ENCODE data around the gene COMP. TPM values are rescaled to one million over a fixed set of nuclear protein-coding genes. Genes with fewer than 3 reads are reported as not detected.

Gene COMP
- total RNA-seq, 1 experiment from 2014 or later, result not detected

DNA sequence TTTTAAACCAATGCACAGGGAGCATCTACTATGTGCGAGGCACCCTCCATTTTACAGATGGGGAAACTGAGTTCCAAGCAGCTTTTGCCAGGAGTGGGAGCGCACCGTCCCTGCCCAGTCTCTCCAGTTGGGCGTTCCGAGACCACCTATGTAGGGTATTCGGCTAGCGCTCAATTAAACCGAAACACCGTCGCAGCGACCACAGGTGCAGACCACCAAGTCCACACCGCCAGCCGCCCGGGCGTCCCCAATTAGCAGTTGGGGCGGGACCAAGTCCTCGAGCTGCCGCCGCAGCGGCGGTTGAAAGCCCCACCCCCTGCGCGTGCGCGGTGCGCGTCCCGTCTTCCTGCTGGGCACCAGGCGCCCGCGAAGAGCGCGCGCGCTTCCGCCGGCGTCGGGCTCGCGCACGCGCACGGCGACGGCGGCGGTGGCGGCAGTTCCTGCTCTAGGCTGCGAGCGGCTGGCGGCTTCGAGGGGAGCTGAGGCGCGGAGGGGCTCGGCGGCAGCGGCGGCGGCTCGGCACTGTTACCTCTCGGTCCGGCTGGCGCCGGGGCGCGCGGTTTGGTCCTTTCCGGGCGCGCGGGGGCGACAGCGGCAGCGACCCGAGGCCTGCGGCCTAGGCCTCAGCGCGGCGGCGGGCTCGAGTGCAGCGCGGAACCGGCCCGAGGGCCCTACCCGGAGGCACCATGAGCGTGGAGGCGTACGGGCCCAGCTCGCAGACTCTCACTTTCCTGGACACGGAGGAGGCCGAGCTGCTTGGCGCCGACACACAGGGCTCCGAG lies 40.6 kb upstream of the COMP start, which contains the start of gene UPF1:
UPF1 (plus strand) TSS at position 436 of the 782 bp plus-strand sequence; CDS start at position 687, 251 bp downstream.
- Histone ChIP-seq H3K27ac (ENCODE audit: low read depth, low read length) (peak within 1 kb of the TSS; percentile 94), H3K36me3 (ENCODE audit: control insufficient read depth in 1 of 2, insufficient read depth in 2 of 2, low read length in 2 of 2) (peaks cover 17 to 35% of the 10 kb centered on the region in 2 experiments), H3K4me1 (ENCODE audit: control insufficient read depth in 1 of 2, insufficient read depth in 2 of 2, low read length in 2 of 2) (peaks cover 6 to 15% of the 10 kb centered on the region in 2 experiments), H3K4me2 (ENCODE audit: low read length) (peak within 1 kb of the TSS; percentile 100), H3K9me2 (ENCODE audit: insufficient read depth) (no peaks in the 10 kb centered on the region), H3K4me3 (replicated peaks in 1 of 2; ENCODE audit: low read depth in 1 of 2, low read length in 2 of 2) (peak within 1 kb of the TSS; percentile 77 to 98), H4K20me1 (ENCODE audit: insufficient read depth) (peaks cover 19% of the 10 kb centered on the region; the same call in 1 of the 2 replicates), H3K9ac (ENCODE audit: low read length) (peak within 1 kb of the TSS; percentile 96), H2AFZ (ENCODE audit: low read depth, low read length, poor library complexity, severe bottlenecking) (peak within 1 kb of the TSS; percentile 96), H3K79me2 (ENCODE audit: insufficient read depth, low read length) (peaks cover 49% of the 10 kb centered on the region), H3K27me3 (ENCODE audit: insufficient read depth, low read length) (no peaks in the 10 kb centered on the region), H3K9me3 (ENCODE audit: control insufficient read depth in 1 of 2, insufficient read depth in 1 of 2, low read depth in 1 of 2, low read length in 2 of 2) (peaks cover 0 to 6% of the 10 kb centered on the region in 2 experiments; a peak in 1 of 4 replicates)
- ATAC-seq (peak; percentile 90), DNase-seq (ENCODE audit: low read depth, low spot score) (peak; percentile 69)
- intact Hi-C loops (cut with micrococcal nuclease), result no loop called here
- CTCF ChIA-PET, result interaction anchor here (1.0 to 1.4 kb wide), 2 partner anchors 10 to 16 kb away, joined by 4 to 8 read pairs; no protein-coding TSS in a partner anchor
- TF ChIP-seq, protein P1, sequence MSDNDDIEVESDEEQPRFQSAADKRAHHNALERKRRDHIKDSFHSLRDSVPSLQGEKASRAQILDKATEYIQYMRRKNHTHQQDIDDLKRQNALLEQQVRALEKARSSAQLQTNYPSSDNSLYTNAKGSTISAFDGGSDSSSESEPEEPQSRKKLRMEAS (IDR thresholded peaks at IDR 0.05), result peak; percentile 55; the same call in 1 of the 2 replicates
- TF ChIP-seq, protein P2, sequence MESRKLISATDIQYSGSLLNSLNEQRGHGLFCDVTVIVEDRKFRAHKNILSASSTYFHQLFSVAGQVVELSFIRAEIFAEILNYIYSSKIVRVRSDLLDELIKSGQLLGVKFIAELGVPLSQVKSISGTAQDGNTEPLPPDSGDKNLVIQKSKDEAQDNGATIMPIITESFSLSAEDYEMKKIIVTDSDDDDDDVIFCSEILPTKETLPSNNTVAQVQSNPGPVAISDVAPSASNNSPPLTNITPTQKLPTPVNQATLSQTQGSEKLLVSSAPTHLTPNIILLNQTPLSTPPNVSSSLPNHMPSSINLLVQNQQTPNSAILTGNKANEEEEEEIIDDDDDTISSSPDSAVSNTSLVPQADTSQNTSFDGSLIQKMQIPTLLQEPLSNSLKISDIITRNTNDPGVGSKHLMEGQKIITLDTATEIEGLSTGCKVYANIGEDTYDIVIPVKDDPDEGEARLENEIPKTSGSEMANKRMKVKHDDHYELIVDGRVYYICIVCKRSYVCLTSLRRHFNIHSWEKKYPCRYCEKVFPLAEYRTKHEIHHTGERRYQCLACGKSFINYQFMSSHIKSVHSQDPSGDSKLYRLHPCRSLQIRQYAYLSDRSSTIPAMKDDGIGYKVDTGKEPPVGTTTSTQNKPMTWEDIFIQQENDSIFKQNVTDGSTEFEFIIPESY (IDR thresholded peaks at IDR 0.05; ENCODE audit: extremely low read depth, insufficient replicate concordance, low read length), result peak; percentile 13
- TF ChIP-seq, protein P3, sequence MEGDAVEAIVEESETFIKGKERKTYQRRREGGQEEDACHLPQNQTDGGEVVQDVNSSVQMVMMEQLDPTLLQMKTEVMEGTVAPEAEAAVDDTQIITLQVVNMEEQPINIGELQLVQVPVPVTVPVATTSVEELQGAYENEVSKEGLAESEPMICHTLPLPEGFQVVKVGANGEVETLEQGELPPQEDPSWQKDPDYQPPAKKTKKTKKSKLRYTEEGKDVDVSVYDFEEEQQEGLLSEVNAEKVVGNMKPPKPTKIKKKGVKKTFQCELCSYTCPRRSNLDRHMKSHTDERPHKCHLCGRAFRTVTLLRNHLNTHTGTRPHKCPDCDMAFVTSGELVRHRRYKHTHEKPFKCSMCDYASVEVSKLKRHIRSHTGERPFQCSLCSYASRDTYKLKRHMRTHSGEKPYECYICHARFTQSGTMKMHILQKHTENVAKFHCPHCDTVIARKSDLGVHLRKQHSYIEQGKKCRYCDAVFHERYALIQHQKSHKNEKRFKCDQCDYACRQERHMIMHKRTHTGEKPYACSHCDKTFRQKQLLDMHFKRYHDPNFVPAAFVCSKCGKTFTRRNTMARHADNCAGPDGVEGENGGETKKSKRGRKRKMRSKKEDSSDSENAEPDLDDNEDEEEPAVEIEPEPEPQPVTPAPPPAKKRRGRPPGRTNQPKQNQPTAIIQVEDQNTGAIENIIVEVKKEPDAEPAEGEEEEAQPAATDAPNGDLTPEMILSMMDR (IDR thresholded peaks at IDR 0.05 in 2 of 3, conservative IDR thresholded peaks at IDR 0.05 in 1 of 3; ENCODE audit: borderline replicate concordance in 1 of 3, insufficient read depth in 1 of 3, low read depth in 2 of 3, low read length in 2 of 3), result no peak
- TF ChIP-seq SP1 (IDR thresholded peaks at IDR 0.05; ENCODE audit: low read depth) (no peak), CEBPB (IDR thresholded peaks at IDR 0.05; ENCODE audit: low read depth) (no peak), TCF7L2 (IDR thresholded peaks at IDR 0.05; ENCODE audit: borderline replicate concordance, extremely low read depth, insufficient read depth, insufficient read length) (peak; percentile 11), JUND (IDR thresholded peaks at IDR 0.05) (no peak), SIN3A (IDR thresholded peaks at IDR 0.05; ENCODE audit: low read depth) (no peak), POLR2A (IDR thresholded peaks at IDR 0.05; ENCODE audit: borderline replicate concordance, extremely low read depth, insufficient read depth, insufficient read length) (peak; percentile 94), POLR2AphosphoS5 (IDR thresholded peaks at IDR 0.05; ENCODE audit: low read depth, low read length) (peak; percentile 95), ELF1 (IDR thresholded peaks at IDR 0.05; ENCODE audit: borderline replicate concordance, low read depth) (no peak), SRF (IDR thresholded peaks at IDR 0.05; ENCODE audit: low read depth) (no peak), ZFX (IDR thresholded peaks at IDR 0.05) (peak; percentile 100), EZH2 (IDR thresholded peaks at IDR 0.05) (no peak)
- BruUV-seq (replicated peaks), result no TSS peak
- POLR2A ChIA-PET, result interaction anchor here (0.9 to 1.6 kb wide), 2 partner anchors 10 to 15 kb away, joined by 3 to 4 read pairs; no protein-coding TSS in a partner anchor
- RAD21 ChIA-PET (ENCODE audit: low non-redundant PET in 1 of 2, low total read pairs in 2 of 2, uncharacterized antibody in 2 of 2, unreplicated experiment in 2 of 2), result no interaction called here

Data from HCT116 (cell line).